Prostate gland (tissue), 2 donors: Measurements from ENCODE around the gene MYL1.

ENCODE experiments used
- CTCF ChIP-seq, 4 experiments: fragments of 200-600 bp in 2 of 4; fragments of 450-650 bp in 2 of 4; sonication (generic) in 2 of 4; IDR thresholded peaks; 1 replicate in 3 of 4; 2 replicates in 1 of 4; pipeline ENCODE4 v1.5.1; 2016 to 2019; ENCODE audit warnings: antibody characterized with exemption in 4 of 4, mild to moderate bottlenecking in 2 of 4, moderate library complexity in 2 of 4
- POLR2AphosphoS5 ChIP-seq: sonication (generic); formaldehyde crosslinking; IDR thresholded peaks from one replicate; pipeline ENCODE4 v1.6.1; 2017; ENCODE audit warnings: antibody characterized with exemption

GRCh38 chr2:210324906-210325305 is 9.9 kb upstream of the MYL1 start:
- TF ChIP-seq POLR2AphosphoS5 (no peak), CTCF (IDR thresholded peaks at IDR 0.05) (no peak)
